NCI-H1105 (cell line): Measurements from ENCODE around the gene SAT1.
"Not testable (repeated sequence)": the region's sequence is repeated elsewhere in the genome, so short reads cannot be mapped to it uniquely, and the experiment has no call there.

Source experiments
- DNase-seq: peaks from one replicate; lab custom pipeline; 2025; lab: John Stamatoyannopoulos, UW

The SAT1 gene

GRCh38 chrX:23782863-23783588 lies at the start of gene SAT1:
Gene SAT1 (plus strand): TSS chrX:23783173. CDS start chrX:23783352, 179 bp downstream.
- peak; percentile 91 for DNase-seq

GRCh38 chrX:23736030-23736429 lies 46.9 kb upstream of the SAT1 start:
- peak; percentile 2 for DNase-seq

- DNase-seq = no peak
Observed at GRCh38 chrX:23737413-23737812, 45.6 kb upstream of the SAT1 start.

- DNase-seq = peak; percentile 10
Observed at GRCh38 chrX:23742174-23742696, 40.7 kb upstream of the SAT1 start.

GRCh38 chrX:23742697-23743622 lies 40.0 kb upstream of the SAT1 start, which contains the start of gene ACOT9:
Gene ACOT9 (minus strand): TSS chrX:23743276. CDS start chrX:23743144, 132 bp downstream.
- DNase-seq = peak; percentile 0

- DNase-seq = not testable (repeated sequence)
Observed at GRCh38 chrX:23743623-23743971, 39.4 kb upstream of the SAT1 start.

- no peak for DNase-seq
Observed at GRCh38 chrX:23745786-23746185, 37.2 kb upstream of the SAT1 start.

GRCh38 chrX:23749129-23749528 lies 33.8 kb upstream of the SAT1 start:
- no peak for DNase-seq

GRCh38 chrX:23749576-23749975 lies 33.4 kb upstream of the SAT1 start:
- DNase-seq = no peak

GRCh38 chrX:23752740-23753415 lies 30.1 kb upstream of the SAT1 start:
- no peak for DNase-seq

- no peak for DNase-seq
Observed at GRCh38 chrX:23754664-23755063, 28.3 kb upstream of the SAT1 start.

GRCh38 chrX:23756165-23756564 lies 26.8 kb upstream of the SAT1 start:
- peak; percentile 17 for DNase-seq

GRCh38 chrX:23759821-23760220 lies 23.2 kb upstream of the SAT1 start:
- DNase-seq = no peak

- DNase-seq = peak; percentile 30
Observed at GRCh38 chrX:23764188-23764984, 18.6 kb upstream of the SAT1 start.

- no peak for DNase-seq
Observed at GRCh38 chrX:23765449-23765848, 17.5 kb upstream of the SAT1 start.

- DNase-seq = no peak
Observed at GRCh38 chrX:23765868-23766267, 17.1 kb upstream of the SAT1 start.

- no peak for DNase-seq
Observed at GRCh38 chrX:23766650-23767551, 16.1 kb upstream of the SAT1 start.

GRCh38 chrX:23770142-23770541 lies 12.8 kb upstream of the SAT1 start:
- no peak for DNase-seq

GRCh38 chrX:23771086-23771485 lies 11.9 kb upstream of the SAT1 start:
- DNase-seq = not testable (repeated sequence)

GRCh38 chrX:23773601-23774175 lies 9.3 kb upstream of the SAT1 start:
- no peak for DNase-seq
